ENCODE measurements around the gene SORCS3.

Gene SORCS3

DNA sequence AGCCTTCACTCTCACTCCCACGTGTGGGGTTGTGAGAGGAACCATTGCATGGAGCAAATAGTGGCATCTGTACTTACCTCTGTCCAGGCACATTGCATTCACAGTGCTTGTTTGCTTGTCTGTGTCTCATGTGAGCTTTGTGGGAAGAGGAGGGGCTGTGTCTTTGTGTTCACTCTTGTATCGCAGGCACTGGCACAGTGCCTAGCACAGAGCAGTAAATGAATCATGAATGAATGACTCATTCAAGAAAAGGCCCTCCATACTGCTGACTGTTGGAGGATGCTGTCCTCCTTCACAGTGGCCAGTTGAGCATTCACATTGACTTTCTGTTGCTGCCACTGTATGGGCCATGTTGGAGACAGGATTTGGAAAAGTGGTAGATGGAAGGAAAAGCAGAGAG lies 125.3 kb downstream of the SORCS3 start:
- H3K4me1 ChIP-seq (ENCODE audit: insufficient read depth, low read length) = no peaks in the 10 kb centered on the region
- no peak overlapping the region for H3K4me3 ChIP-seq (ENCODE audit: low read depth in 1 of 2, low read length in 2 of 2)
- no peak overlapping the region for H2AFZ ChIP-seq (ENCODE audit: low read depth, low read length)
- no peaks in the 10 kb centered on the region for H3K36me3 ChIP-seq (ENCODE audit: insufficient read depth, low read length)
- no peak overlapping the region for H3K9ac ChIP-seq (ENCODE audit: low read depth, low read length)
- no peak for ATAC-seq (ENCODE audit: insufficient read depth, low read depth)
- no peaks in the 10 kb centered on the region for H3K79me2 ChIP-seq (ENCODE audit: insufficient read depth, low read length)
- H3K9me3 ChIP-seq (ENCODE audit: insufficient read depth, low read length, severe bottlenecking) = no peaks in the 10 kb centered on the region
- no peak overlapping the region for H3K4me2 ChIP-seq (ENCODE audit: insufficient read depth, low read length)
- no peak for DNase-seq
- no peak overlapping the region for H3K27ac ChIP-seq (ENCODE audit: low read length)
- H4K20me1 ChIP-seq (ENCODE audit: insufficient read depth, low read length) = no peaks in the 10 kb centered on the region
- no peaks in the 10 kb centered on the region for H3K27me3 ChIP-seq (ENCODE audit: insufficient read depth, low read length, poor library complexity)
- no peak for TF ChIP-seq EZH2 (IDR thresholded peaks at IDR 0.05; ENCODE audit: borderline replicate concordance, low read depth, low read length, severe bottlenecking)
- TF ChIP-seq, protein P1, sequence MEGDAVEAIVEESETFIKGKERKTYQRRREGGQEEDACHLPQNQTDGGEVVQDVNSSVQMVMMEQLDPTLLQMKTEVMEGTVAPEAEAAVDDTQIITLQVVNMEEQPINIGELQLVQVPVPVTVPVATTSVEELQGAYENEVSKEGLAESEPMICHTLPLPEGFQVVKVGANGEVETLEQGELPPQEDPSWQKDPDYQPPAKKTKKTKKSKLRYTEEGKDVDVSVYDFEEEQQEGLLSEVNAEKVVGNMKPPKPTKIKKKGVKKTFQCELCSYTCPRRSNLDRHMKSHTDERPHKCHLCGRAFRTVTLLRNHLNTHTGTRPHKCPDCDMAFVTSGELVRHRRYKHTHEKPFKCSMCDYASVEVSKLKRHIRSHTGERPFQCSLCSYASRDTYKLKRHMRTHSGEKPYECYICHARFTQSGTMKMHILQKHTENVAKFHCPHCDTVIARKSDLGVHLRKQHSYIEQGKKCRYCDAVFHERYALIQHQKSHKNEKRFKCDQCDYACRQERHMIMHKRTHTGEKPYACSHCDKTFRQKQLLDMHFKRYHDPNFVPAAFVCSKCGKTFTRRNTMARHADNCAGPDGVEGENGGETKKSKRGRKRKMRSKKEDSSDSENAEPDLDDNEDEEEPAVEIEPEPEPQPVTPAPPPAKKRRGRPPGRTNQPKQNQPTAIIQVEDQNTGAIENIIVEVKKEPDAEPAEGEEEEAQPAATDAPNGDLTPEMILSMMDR (IDR thresholded peaks at IDR 0.05; ENCODE audit: borderline replicate concordance, extremely low read depth, low read length, poor library complexity, severe bottlenecking) = no peak

DNA sequence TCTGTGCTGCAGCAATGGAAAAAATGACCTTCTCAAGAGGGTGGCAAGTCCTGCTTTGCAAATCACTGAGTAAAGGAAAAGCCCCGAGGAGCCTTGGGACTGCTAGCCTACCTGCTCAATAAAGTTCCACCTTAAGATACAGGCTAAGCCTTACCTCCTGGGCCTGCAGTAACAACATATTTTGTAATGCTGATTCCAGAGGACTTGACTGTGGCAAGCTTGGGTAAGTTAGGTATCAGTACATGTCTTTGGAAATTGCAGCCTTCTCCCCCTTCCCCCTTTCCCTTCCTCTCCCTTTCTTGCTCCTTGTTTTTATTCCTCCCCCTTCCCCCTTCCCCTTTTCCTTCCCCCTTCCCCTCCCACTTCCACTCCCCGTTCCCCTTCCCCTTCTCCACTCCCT lies 126.2 kb downstream of the SORCS3 start:
- H3K36me3 ChIP-seq (ENCODE audit: insufficient read depth, low read length) = no peaks in the 10 kb centered on the region
- no peak for ATAC-seq (ENCODE audit: insufficient read depth, low read depth)
- no peaks in the 10 kb centered on the region for H4K20me1 ChIP-seq (ENCODE audit: insufficient read depth, low read length)
- no peaks in the 10 kb centered on the region for H3K4me1 ChIP-seq (ENCODE audit: insufficient read depth, low read length)
- no peaks in the 10 kb centered on the region for H3K79me2 ChIP-seq (ENCODE audit: insufficient read depth, low read length)
- TF ChIP-seq, protein P1 (IDR thresholded peaks at IDR 0.05; ENCODE audit: borderline replicate concordance, extremely low read depth, low read length, poor library complexity, severe bottlenecking) = no peak
- TF ChIP-seq EZH2 (IDR thresholded peaks at IDR 0.05; ENCODE audit: borderline replicate concordance, low read depth, low read length, severe bottlenecking) = no peak
- no peaks in the 10 kb centered on the region for H3K9me3 ChIP-seq (ENCODE audit: insufficient read depth, low read length, severe bottlenecking)
- no peak overlapping the region for H3K4me2 ChIP-seq (ENCODE audit: insufficient read depth, low read length)
- no peak overlapping the region for H3K27ac ChIP-seq (ENCODE audit: low read length)
- H3K9ac ChIP-seq (ENCODE audit: low read depth, low read length) = no peak overlapping the region
- DNase-seq = no peak
- H3K27me3 ChIP-seq (ENCODE audit: insufficient read depth, low read length, poor library complexity) = no peaks in the 10 kb centered on the region
- H3K4me3 ChIP-seq (ENCODE audit: low read depth in 1 of 2, low read length in 2 of 2) = no peak overlapping the region
- no peak overlapping the region for H2AFZ ChIP-seq (ENCODE audit: low read depth, low read length)

DNA sequence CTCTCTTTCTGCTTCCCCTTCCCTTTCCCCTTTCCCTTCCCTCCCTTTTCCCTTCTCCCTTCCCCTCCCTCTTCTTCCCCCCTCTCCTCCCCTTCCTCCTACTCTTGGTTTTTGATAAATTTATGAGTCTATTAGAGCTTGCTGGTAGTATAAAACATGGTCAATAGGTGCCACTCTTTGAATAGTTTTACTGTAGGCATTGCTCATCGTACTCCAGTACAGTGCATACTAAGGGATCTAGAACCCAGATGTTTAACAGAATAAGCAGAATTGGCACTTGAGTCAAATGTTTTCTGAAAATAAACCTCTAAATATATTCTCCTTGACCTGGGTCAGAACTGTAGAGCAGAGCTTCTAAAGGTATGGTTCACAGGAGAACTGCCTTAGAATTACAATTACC lies 126.7 kb downstream of the SORCS3 start:
- Histone ChIP-seq H3K4me2 (ENCODE audit: insufficient read depth, low read length) (no peak overlapping the region), H3K4me1 (ENCODE audit: insufficient read depth, low read length) (no peaks in the 10 kb centered on the region), H3K36me3 (ENCODE audit: insufficient read depth, low read length) (no peaks in the 10 kb centered on the region), H3K9ac (ENCODE audit: low read depth, low read length) (no peak overlapping the region), H3K27me3 (ENCODE audit: insufficient read depth, low read length, poor library complexity) (no peaks in the 10 kb centered on the region), H3K79me2 (ENCODE audit: insufficient read depth, low read length) (no peaks in the 10 kb centered on the region), H3K27ac (ENCODE audit: low read length) (no peak overlapping the region), H3K9me3 (ENCODE audit: insufficient read depth, low read length, severe bottlenecking) (no peaks in the 10 kb centered on the region), H4K20me1 (ENCODE audit: insufficient read depth, low read length) (no peaks in the 10 kb centered on the region), H3K4me3 (ENCODE audit: low read depth in 1 of 2, low read length in 2 of 2) (no peak overlapping the region), H2AFZ (ENCODE audit: low read depth, low read length) (no peak overlapping the region)
- DNase-seq (no peak), ATAC-seq (ENCODE audit: insufficient read depth, low read depth) (no peak)
- TF ChIP-seq EZH2 (IDR thresholded peaks at IDR 0.05; ENCODE audit: borderline replicate concordance, low read depth, low read length, severe bottlenecking) = no peak
- TF ChIP-seq, protein P1 (IDR thresholded peaks at IDR 0.05; ENCODE audit: borderline replicate concordance, extremely low read depth, low read length, poor library complexity, severe bottlenecking) = peak; percentile 15

DNA sequence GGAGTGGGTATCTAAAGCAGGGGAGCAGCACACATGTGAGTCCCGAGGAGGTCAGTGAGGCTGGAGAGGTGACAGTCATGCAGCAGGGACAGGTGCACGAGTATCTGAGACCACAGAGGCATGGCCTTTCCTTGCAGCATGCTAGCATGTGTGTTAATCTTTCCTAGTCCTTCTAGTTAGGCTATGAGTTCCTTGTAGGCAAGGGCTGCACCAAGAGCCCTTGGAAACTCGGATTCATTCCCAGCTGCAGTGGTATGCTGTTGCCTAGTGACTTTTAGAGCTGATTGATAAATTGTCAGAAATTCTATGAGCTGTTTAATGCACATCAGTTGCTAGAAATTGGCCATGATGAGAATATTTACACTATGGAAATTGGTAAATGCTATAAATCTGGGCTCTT lies 132.0 kb downstream of the SORCS3 start:
- H3K9me3 ChIP-seq (ENCODE audit: insufficient read depth, low read length, severe bottlenecking) = no peaks in the 10 kb centered on the region
- DNase-seq = no peak
- H3K27me3 ChIP-seq (ENCODE audit: insufficient read depth, low read length, poor library complexity) = peaks cover 3% of the 10 kb centered on the region
- H3K4me3 ChIP-seq (ENCODE audit: low read depth in 1 of 2, low read length in 2 of 2) = no peak overlapping the region
- no peak overlapping the region for H3K4me2 ChIP-seq (ENCODE audit: insufficient read depth, low read length)
- H3K36me3 ChIP-seq (ENCODE audit: insufficient read depth, low read length) = no peaks in the 10 kb centered on the region
- ATAC-seq (ENCODE audit: insufficient read depth, low read depth) = no peak
- no peak overlapping the region for H3K27ac ChIP-seq (ENCODE audit: low read length)
- H3K4me1 ChIP-seq (ENCODE audit: insufficient read depth, low read length) = no peaks in the 10 kb centered on the region
- H4K20me1 ChIP-seq (ENCODE audit: insufficient read depth, low read length) = no peaks in the 10 kb centered on the region
- no peaks in the 10 kb centered on the region for H3K79me2 ChIP-seq (ENCODE audit: insufficient read depth, low read length)
- H3K9ac ChIP-seq (ENCODE audit: low read depth, low read length) = no peak overlapping the region
- no peak overlapping the region for H2AFZ ChIP-seq (ENCODE audit: low read depth, low read length)
- TF ChIP-seq, protein P1 (IDR thresholded peaks at IDR 0.05; ENCODE audit: borderline replicate concordance, extremely low read depth, low read length, poor library complexity, severe bottlenecking) = no peak
- no peak for TF ChIP-seq EZH2 (IDR thresholded peaks at IDR 0.05; ENCODE audit: borderline replicate concordance, low read depth, low read length, severe bottlenecking)
